Neutrophil (primary cell): ENCODE results near the gene NSUN6.
"Not testable (repeated sequence)": the region's sequence is repeated elsewhere in the genome, so short reads cannot be mapped to it uniquely, and the experiment has no call there.

Experiments
- H3K27ac ChIP-seq: fragments of 200-600 bp; sonication (generic); 2 replicates; pipeline ENCODE4 v1.5.1; 2016; ENCODE audit warnings: mild to moderate bottlenecking, moderate library complexity
- H3K27me3 ChIP-seq: fragments of 200-600 bp; sonication (generic); 2 replicates; pipeline ENCODE4 v1.6.0; 2016; ENCODE audit warnings: mild to moderate bottlenecking
- H3K36me3 ChIP-seq: fragments of 200-600 bp; sonication (generic); 2 replicates; pipeline ENCODE4 v1.5.1; 2017
- H3K4me1 ChIP-seq, 2 experiments: fragments of 200-600 bp in 1 of 2; sonication (generic) in 1 of 2; 1 replicate in 1 of 2; 2 replicates in 1 of 2; pipeline versions ENCODE4 v1.5.1 to v1.6.1; 2013 to 2016; ENCODE audit warnings: low read depth in 1 of 2, low read length in 1 of 2, mild to moderate bottlenecking in 1 of 2, moderate library complexity in 1 of 2; ENCODE audit not compliant: control insufficient read depth in 1 of 2, insufficient read depth in 1 of 2
- H3K4me3 ChIP-seq, 2 experiments: fragments of 200-600 bp in 1 of 2; sonication (generic) in 1 of 2; 1 replicate in 1 of 2; 2 replicates in 1 of 2; pipeline ENCODE4 v1.5.1; 2013 to 2016; ENCODE audit warnings: low read depth in 1 of 2, low read length in 1 of 2, mild to moderate bottlenecking in 1 of 2, moderate library complexity in 1 of 2
- H3K9me3 ChIP-seq: fragments of 200-600 bp; sonication (generic); 2 replicates; pipeline ENCODE4 v1.5.1; 2016
- TF ChIP-seq, protein P1 (sequence below): fragments of 200-600 bp; sonication (generic); IDR thresholded peaks from 2 replicates; pipeline ENCODE4 v1.5.1; 2016; ENCODE audit warnings: antibody characterized with exemption

The NSUN6 gene

DNA sequence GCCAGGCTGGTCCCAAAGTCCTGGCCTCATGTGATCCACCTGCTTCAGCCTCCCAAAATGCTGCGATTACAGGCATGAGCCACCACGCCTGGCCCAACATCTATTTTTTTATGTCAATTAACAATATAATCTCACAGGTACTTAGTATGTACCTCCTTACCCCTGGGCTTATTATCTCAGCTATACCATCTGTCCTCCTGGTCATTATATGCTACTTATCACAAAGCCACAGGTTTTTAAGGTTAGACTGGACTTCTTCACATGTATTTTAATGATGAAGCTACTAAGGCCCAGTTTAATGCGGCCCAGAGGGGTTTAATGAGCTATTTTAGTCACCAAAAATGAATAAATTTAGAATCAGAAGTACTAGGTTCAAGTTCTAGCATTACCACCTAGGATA is 3.4 kb downstream of the NSUN6 start:
- no peak overlapping the region for H3K4me3 ChIP-seq
- H3K36me3 ChIP-seq, result no peaks in the 10 kb centered on the region
- H3K9me3 ChIP-seq, result no peaks in the 10 kb centered on the region
- H3K27me3 ChIP-seq, result no peaks in the 10 kb centered on the region
- peaks cover 12 to 14% of the 10 kb centered on the region in 2 experiments for H3K4me1 ChIP-seq
- TF ChIP-seq, protein P1, sequence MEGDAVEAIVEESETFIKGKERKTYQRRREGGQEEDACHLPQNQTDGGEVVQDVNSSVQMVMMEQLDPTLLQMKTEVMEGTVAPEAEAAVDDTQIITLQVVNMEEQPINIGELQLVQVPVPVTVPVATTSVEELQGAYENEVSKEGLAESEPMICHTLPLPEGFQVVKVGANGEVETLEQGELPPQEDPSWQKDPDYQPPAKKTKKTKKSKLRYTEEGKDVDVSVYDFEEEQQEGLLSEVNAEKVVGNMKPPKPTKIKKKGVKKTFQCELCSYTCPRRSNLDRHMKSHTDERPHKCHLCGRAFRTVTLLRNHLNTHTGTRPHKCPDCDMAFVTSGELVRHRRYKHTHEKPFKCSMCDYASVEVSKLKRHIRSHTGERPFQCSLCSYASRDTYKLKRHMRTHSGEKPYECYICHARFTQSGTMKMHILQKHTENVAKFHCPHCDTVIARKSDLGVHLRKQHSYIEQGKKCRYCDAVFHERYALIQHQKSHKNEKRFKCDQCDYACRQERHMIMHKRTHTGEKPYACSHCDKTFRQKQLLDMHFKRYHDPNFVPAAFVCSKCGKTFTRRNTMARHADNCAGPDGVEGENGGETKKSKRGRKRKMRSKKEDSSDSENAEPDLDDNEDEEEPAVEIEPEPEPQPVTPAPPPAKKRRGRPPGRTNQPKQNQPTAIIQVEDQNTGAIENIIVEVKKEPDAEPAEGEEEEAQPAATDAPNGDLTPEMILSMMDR, result no peak
- H3K27ac ChIP-seq, result no peak overlapping the region

GRCh38 chr10:18647151-18647550 is 4.2 kb downstream of the NSUN6 start:
- H3K4me3 ChIP-seq, result no peak overlapping the region
- H3K36me3 ChIP-seq, result no peaks in the 10 kb centered on the region
- no peaks in the 10 kb centered on the region for H3K27me3 ChIP-seq
- H3K4me1 ChIP-seq, result peaks cover 12 to 14% of the 10 kb centered on the region in 2 experiments
- no peaks in the 10 kb centered on the region for H3K9me3 ChIP-seq
- H3K27ac ChIP-seq, result no peak overlapping the region
- TF ChIP-seq, protein P1, result no peak

GRCh38 chr10:18639719-18640118 is 11.7 kb downstream of the NSUN6 start:
- H3K9me3 ChIP-seq, H3K4me3 ChIP-seq, H3K4me1 ChIP-seq, H3K27ac ChIP-seq, H3K27me3 ChIP-seq, H3K36me3 ChIP-seq: not testable (repeated sequence)

DNA sequence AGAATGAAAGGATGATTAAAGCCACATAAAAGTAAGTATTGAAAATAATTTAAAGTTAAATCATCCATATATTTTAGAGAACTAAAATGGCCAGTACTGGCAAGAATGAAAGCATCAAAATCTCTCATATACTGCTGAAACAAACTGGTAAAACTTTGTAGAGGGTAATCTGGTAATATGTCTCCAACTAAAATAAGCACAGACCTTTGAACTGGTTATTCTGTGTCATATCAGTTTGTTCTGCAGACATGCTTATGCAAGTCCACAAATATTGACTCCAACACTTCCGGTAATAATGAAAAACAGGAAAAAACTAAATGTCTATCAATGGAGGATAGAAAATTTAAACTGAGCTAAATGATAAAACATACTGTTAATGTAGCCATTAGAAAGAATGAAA is 14.0 kb downstream of the NSUN6 start:
- not testable (repeated sequence) for H3K27ac ChIP-seq, H3K4me3 ChIP-seq, H3K27me3 ChIP-seq, H3K4me1 ChIP-seq, H3K9me3 ChIP-seq, H3K36me3 ChIP-seq

- no peak overlapping the region for H3K27ac ChIP-seq
- no peaks in the 10 kb centered on the region for H3K27me3 ChIP-seq
- H3K4me1 ChIP-seq, result no peaks in the 10 kb centered on the region
- H3K4me3 ChIP-seq, result no peak overlapping the region
- TF ChIP-seq, protein P1, result no peak
- H3K36me3 ChIP-seq, result no peaks in the 10 kb centered on the region
- H3K9me3 ChIP-seq, result no peaks in the 10 kb centered on the region
Measured at GRCh38 chr10:18635995-18636394, 15.4 kb downstream of the NSUN6 start.

DNA sequence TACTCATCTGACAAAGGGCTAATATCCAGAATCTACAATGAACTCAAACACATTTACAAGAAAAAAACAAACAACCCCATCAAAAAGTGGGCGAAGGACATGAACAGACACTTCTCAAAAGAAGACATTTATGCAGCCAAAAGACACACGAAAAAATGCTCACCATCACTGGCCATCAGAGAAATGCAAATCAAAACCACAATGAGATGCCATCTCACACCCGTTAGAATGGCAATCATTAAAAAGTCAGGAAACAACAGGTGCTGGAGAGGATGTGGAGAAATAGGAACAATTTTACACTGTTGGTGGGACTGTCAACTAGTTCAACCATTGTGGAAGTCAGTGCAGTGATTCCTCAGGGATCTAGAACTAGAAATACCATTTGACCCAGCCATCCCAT is 18.9 kb downstream of the NSUN6 start:
- not testable (repeated sequence) for H3K27me3 ChIP-seq, H3K4me1 ChIP-seq, H3K27ac ChIP-seq, H3K4me3 ChIP-seq, H3K36me3 ChIP-seq, H3K9me3 ChIP-seq

- not testable (repeated sequence) for H3K27me3 ChIP-seq, H3K4me3 ChIP-seq
Measured at GRCh38 chr10:18627452-18628018, 23.9 kb downstream of the NSUN6 start.

DNA sequence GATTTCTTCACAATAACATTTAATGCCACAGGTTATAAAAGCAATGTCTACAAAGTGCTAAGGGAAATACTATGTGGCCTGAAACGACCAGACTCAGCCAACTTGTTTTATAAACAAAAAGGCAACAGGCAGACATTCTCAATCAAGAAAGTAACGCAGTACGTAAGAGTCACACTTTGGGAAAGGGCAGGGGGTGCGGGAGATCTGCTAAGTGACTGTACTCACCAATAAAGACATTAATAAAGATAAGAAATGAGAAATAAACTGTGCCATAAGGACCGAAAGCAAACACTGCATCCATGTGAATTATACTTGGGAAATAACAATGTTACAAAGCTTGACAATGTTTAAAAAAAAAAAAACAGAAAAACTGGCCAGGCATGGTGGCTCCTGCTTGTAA is 25.5 kb downstream of the NSUN6 start:
- Histone ChIP-seq H3K27me3 (no peaks in the 10 kb centered on the region), H3K36me3 (peaks cover 7% of the 10 kb centered on the region), H3K27ac (no peak overlapping the region), H3K9me3 (no peaks in the 10 kb centered on the region), H3K4me1 (no peaks in the 10 kb centered on the region), H3K4me3 (no peak overlapping the region)
- TF ChIP-seq, protein P1, result no peak

More at GRCh38 chr10:18627452-18628018, 23.9 kb downstream of the NSUN6 start:
- not testable (repeated sequence) for H3K4me1 ChIP-seq, H3K36me3 ChIP-seq, H3K9me3 ChIP-seq, H3K27ac ChIP-seq

- H3K27ac ChIP-seq, H3K9me3 ChIP-seq, H3K4me3 ChIP-seq, H3K4me1 ChIP-seq, H3K27me3 ChIP-seq, H3K36me3 ChIP-seq: not testable (repeated sequence)
Measured at GRCh38 chr10:18623671-18624070, 27.7 kb downstream of the NSUN6 start.
